Measurements from ENCODE around the gene KCTD1. TPM values are rescaled to one million over a fixed set of nuclear protein-coding genes. Genes with fewer than 3 reads are reported as not detected.

KCTD1 gene
- total RNA-seq, 1 donor from 2014 or later = 11.9 TPM

DNA sequence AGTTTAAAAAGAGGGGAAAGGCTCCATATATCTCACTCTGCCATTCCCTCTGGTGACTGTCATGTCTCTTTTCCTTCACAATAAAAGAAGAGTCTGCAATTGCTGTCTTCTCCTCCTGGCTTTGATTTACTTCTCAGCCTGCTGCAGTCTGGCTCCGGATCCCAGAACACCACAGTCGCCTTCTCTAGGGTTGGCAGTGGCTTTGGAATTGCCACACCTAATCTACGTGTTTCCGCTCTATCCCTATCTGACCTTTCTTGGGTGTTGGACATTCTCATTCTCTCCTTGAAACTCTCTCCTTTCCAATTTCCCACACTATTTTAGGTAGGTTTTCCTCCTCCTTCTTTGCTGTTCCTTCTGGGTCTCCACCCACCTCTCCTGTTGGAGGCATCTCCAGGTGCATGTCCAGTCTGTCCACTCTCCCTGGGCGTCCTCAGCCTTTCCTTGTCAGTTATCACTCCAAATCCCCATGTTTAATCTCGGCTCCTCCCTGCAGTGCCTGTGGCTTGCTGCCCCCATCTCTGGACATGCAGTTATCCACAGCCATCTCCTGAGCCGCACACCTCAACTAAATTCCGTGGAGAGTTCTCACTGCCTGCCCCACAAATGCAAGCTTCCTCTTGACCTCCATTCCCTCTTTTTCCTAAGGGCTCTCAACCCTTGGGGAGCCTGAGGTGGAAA, 112.8 kb downstream of the KCTD1 start:
- DNase-seq (ENCODE audit: extremely low read depth, low read depth, low spot score) = no peak

- DNase-seq (ENCODE audit: extremely low read depth, low read depth, low spot score) = no peak
Measured at GRCh38 chr18:26434887-26435286, 113.5 kb downstream of the KCTD1 start.

GRCh38 chr18:26432651-26433424, 115.5 kb downstream of the KCTD1 start:
- DNase-seq (ENCODE audit: extremely low read depth, low read depth, low spot score) = no peak

GRCh38 chr18:26429535-26430226, 118.7 kb downstream of the KCTD1 start:
- no peak for DNase-seq (ENCODE audit: extremely low read depth, low read depth, low spot score)

DNA sequence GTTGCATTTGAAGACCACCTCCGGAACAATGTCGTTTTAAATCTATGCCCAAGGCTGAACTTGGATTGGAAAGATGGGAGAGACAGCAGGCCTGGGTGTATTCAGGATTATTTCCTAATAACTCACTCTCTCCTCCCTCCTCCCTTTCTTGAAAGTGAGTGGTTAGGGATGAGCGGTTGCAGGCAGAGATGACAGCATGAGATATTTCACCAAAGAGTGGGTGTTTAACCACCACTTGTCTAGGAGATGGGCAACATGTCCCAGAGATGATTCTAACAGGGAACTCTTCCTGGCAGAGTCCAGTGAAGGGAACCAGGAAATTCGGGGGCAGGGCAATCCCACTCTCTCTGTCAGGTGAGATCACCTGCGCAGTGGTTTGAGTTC, 123.2 kb downstream of the KCTD1 start:
- no peak for DNase-seq (ENCODE audit: extremely low read depth, low read depth, low spot score)

GRCh38 chr18:26424428-26425147, 123.8 kb downstream of the KCTD1 start:
- no peak for DNase-seq (ENCODE audit: extremely low read depth, low read depth, low spot score)

GRCh38 chr18:26422472-26423162, 125.7 kb downstream of the KCTD1 start:
- no peak for DNase-seq (ENCODE audit: extremely low read depth, low read depth, low spot score)

GRCh38 chr18:26421931-26422330, 126.4 kb downstream of the KCTD1 start:
- no peak for DNase-seq (ENCODE audit: extremely low read depth, low read depth, low spot score)

- DNase-seq (ENCODE audit: extremely low read depth, low read depth, low spot score) = no peak
Measured at GRCh38 chr18:26421503-26421902, 126.8 kb downstream of the KCTD1 start.

- DNase-seq (ENCODE audit: extremely low read depth, low read depth, low spot score) = no peak
Measured at GRCh38 chr18:26419746-26420145, 128.6 kb downstream of the KCTD1 start.

DNA sequence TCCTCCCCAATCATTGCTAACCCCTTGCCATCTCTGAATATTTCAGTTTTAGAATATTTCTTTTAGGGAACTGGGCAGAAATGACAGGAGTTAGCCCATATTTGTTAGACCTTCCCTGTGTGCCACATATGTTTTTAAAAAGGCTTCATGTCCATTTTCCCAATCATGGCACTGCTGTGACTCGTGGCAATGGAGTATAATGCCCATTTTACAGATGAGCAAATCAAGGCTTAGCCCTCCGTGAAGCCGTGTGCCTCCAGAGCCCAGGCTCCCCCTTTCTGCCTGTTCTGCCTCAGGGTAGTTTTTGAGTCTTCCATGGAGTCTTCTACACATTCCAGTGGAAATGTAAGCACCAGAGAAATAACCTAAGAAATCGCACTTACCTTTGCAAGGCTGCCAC, 130.1 kb downstream of the KCTD1 start:
- no peak for DNase-seq (ENCODE audit: extremely low read depth, low read depth, low spot score)

DNA sequence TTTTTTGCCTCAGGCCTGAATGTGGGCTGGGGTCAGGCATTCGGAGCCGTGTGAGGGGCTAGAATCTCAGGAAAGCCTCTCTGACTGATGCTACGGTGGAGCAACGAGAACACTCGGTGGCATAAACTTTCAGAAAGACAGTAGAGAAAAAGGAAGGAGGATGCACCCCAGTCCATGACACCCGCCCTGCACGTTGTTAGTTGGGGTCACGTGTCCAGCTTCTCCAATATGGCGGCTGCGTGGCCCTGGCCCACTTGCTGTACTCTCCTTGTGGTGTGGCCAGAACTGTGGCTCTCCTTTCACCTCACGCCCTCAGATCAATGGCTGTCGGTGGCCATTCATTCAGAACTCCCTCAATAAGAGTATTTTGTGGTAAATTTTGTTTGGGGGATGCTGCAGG, 131.2 kb downstream of the KCTD1 start:
- DNase-seq (ENCODE audit: extremely low read depth, low read depth, low spot score) = no peak

DNA sequence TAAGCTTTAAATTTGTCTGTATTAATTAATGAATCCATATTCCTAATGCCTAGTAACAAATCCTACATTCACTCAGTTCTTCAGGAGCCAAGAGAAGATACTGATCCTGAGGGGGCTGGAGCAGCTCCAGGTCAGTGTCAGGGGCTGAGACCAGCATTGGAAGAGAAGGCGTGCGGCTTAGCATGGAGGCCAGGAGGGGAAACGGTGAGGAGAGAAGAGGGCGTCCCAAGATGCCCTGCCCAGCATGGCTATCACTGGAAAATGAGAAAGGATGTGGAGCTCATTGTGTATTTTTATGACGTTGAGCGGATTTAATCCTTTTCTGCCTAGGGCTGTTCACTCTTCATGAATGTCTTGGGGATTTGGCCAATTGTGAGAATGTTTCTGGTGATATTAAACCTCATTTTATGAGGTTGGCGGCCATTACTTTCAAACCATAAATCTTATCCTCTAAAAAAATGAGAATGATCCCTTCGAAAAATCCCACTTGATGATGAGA, 131.7 kb downstream of the KCTD1 start:
- no peak for DNase-seq (ENCODE audit: extremely low read depth, low read depth, low spot score)

DNA sequence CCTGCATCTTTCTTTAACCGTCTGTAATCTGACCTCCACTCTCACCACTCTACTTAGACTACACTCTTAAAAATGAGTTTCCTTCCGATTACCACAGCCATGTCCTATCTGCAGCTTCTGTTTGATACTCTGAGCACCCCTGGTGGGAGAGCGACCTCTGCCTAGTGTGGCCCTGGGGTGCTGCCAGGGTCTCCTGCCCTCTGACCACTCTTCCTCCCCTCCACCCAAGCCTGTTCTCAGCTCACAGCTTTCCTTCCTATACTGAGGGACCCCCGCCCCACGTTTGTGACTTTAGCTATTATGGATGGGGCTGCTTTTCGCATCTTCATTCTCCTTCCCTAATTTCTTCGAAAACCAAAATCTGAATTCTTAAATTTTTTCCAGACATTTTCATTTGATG, 132.7 kb downstream of the KCTD1 start:
- no peak for DNase-seq (ENCODE audit: extremely low read depth, low read depth, low spot score)

DNA sequence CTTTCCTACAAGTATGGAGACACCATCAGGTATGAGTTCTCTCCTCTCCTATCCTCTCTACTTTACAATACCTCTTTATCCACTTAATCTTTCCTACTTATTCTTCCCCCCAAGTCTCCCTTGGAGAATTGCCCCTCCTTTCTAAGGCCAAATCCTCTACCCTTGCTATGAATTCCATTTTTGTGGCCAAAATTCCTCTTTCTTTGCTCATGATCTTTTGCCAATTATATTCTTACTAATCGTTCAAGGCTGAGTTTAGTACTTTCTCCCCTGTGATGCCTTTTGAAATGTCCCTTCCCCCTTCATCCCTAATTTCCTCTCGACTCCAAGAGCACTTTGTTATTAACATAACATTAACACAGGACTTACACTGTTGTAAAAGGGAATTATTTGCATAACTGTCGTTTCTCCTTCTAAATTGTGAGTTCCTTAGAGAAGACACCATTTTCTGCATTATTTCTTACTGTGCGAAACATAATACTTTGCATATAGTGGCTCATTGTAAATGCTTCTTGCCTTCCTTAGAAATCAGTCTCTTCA, 133.4 kb downstream of the KCTD1 start:
- DNase-seq (ENCODE audit: extremely low read depth, low read depth, low spot score) = no peak

DNA sequence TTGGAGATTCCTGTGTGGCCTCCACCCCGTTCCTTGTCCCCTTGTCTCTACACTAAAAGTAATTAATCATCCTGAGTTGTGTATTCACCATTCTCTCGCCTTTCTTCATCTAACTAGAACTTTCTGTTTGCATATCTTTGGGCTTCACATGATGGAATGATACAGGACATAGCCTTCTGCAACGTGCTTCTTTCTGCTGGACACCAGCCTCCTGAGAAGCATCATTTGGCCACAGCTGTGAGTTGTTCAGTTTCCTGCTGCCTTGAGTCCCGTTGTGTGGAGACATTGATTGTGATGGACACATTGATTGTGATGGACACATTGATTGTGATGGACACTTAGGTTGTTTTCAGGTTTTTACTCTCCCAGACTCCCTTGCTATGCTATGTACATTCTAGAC, 139.3 kb downstream of the KCTD1 start:
- DNase-seq (ENCODE audit: extremely low read depth, low read depth, low spot score) = no peak

DNA sequence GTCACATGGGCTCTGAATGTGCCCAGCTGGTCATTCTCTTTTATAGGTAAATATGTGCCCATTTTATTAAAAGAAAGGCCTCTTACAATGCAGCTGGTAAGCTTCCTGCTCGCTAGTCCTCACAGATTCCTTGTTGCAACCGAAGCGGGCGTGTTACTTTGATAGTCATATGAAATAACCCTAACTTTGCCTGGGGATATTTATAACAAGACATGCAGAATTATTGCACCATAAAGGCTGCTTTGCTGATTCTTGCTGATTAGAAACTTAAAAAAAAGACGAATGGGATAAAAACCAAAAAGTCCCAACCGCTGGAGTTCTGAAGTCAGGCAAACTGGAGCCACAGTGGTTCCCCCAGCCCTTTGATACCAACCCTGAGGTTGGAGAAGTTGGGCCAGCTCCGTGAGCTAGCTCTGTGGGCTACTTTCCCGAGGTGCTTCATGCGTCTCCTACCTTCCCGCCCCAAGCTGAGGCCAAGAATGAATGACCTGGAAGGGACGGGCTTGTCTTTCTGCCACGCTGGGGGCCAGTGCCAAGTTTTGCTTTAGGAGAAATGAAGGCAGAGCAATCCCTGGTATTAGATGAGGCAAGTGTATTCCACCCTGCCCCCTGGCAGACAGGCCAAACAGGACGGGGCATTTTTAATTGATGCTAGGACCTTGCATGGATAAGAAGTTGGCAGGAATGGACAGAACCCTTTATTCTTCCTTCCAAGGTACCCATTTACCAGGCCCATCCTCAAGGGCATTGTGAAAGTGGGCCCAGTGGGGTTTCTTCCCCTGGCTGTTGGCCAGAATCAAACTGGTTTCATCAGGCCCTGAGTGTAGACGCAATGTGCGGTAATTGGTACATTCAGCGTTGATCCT, 140.4 kb downstream of the KCTD1 start:
- DNase-seq (ENCODE audit: extremely low read depth, low read depth, low spot score) = no peak

DNA sequence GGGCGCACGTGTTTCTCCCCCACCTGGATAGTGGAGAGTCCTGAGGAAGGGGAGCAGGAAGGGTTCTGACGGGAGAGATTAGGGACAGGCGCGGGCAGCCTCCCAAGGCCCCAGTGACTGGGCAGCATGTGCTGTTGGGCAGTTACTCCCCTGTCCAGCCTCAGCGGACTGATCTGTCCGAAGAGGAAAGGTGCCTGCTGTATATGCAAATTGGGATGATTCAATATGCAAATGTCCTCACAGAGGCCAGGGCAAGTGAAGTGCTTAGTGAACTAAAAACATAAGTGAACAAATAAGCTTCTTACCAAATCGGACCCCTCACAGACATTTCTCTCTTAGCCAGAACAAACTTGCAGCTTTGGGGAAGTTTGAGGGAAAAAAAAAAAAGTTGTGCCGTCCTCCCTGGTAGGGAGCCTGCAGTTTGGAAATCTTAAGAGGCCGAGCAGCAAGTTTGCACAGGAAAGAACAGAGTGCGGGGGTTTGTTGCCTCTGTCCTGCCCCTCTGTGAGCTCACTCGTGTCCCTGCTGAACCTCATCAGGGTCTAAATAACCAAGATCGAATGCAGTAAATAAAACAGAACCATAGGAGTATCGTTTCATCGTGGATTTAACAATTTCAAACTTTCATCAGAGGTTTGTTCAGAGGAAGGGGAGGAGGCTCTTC, 141.4 kb downstream of the KCTD1 start:
- no peak for DNase-seq (ENCODE audit: extremely low read depth, low read depth, low spot score)

- no peak for DNase-seq (ENCODE audit: extremely low read depth, low read depth, low spot score)
Measured at GRCh38 chr18:26406324-26406723, 142.0 kb downstream of the KCTD1 start.
